K562 (cell line): ENCODE data around the gene ATP6V1F. TPM values are rescaled to one million over a fixed set of nuclear protein-coding genes. Genes with fewer than 3 reads are reported as not detected.

Source experiments
- ARID3B ChIP-seq: fragments of 250-450 bp; sonication (Bioruptor Pico); IDR thresholded peaks from 2 replicates; pipeline ENCODE4 v1.4.0; 2020; ENCODE audit warnings: borderline replicate concordance
- BACH1 ChIP-seq: fragments of 200-800 bp; sonication (Bioruptor generic); IDR thresholded peaks from 2 replicates; pipeline ENCODE4 v1.6.1; 2016; ENCODE audit warnings: missing genetic modification characterization, missing compliant biosample characterization
- ELF1 ChIP-seq: fragments of 200-800 bp; sonication (Bioruptor generic); IDR thresholded peaks from 2 replicates; pipeline ENCODE4 v1.6.1; 2016; ENCODE audit warnings: missing genetic modification characterization, missing compliant biosample characterization
- IFI16 ChIP-seq: fragments of 250-450 bp; sonication (Bioruptor Pico); IDR thresholded peaks from 2 replicates; pipeline ENCODE4 v2.1.2; 2022; ENCODE audit warnings: mild to moderate bottlenecking, inconsistent platforms
- NFIC ChIP-seq: fragments of 450-650 bp; IDR thresholded peaks from 2 replicates; pipeline ENCODE4 v1.6.1; 2017; ENCODE audit warnings: mild to moderate bottlenecking, inconsistent platforms
- NONO ChIP-seq, 2 experiments: fragments of 200-400 bp in 1 of 2; fragments of 450-650 bp in 1 of 2; formaldehyde crosslinking in 1 of 2; IDR thresholded peaks; 2 replicates each; pipeline ENCODE4 v1.6.1; 2017; ENCODE audit warnings: low read depth in 2 of 2, mild to moderate bottlenecking in 2 of 2, moderate library complexity in 2 of 2, low read length in 1 of 2
- PHB2 ChIP-seq: fragments of 450-650 bp; IDR thresholded peaks from 2 replicates; pipeline ENCODE4 v1.6.1; 2017; ENCODE audit warnings: low read depth
- RAD21 ChIP-seq, 2 experiments: fragments of 250-450 bp in 1 of 2; fragments of 450-650 bp in 1 of 2; sonication (Bioruptor Pico) in 1 of 2; formaldehyde crosslinking in 1 of 2; IDR thresholded peaks in 1 of 2; conservative IDR thresholded peaks in 1 of 2; 2 replicates each; pipeline versions ENCODE4 v1.4.0 to v1.8.0; 2020 to 2022; ENCODE audit warnings: mild to moderate bottlenecking in 2 of 2, moderate library complexity in 1 of 2
- RBM14 ChIP-seq: fragments of 200-400 bp; formaldehyde crosslinking; IDR thresholded peaks from 2 replicates; pipeline ENCODE4 v1.6.1; 2018; ENCODE audit warnings: low read depth, mild to moderate bottlenecking, low read length, moderate library complexity, borderline replicate concordance; ENCODE audit not compliant: insufficient read depth
- SMARCC2 ChIP-seq: fragments of 450-650 bp; IDR thresholded peaks from 2 replicates; pipeline ENCODE4 v1.6.1; 2017; ENCODE audit warnings: antibody characterized with exemption, moderate library complexity, mild to moderate bottlenecking, low read depth
- SRF ChIP-seq, 2 experiments: fragments of 250-450, 450-650 bp in 1 of 2; sonication (Bioruptor Pico) in 1 of 2; sonication (generic) in 1 of 2; formaldehyde crosslinking; IDR thresholded peaks; 2 replicates each; pipeline versions ENCODE4 v1.5.0 to v1.5.1; 2020 to 2022; ENCODE audit warnings: mild to moderate bottlenecking in 1 of 2, missing genetic modification reagents in 1 of 2
- STAT6 ChIP-seq: sonication (generic); formaldehyde crosslinking; IDR thresholded peaks from 2 replicates; pipeline ENCODE4 v1.8.1; 2023; ENCODE audit warnings: mild to moderate bottlenecking, missing genetic modification reagents
- U2AF2 ChIP-seq: fragments of 200-400 bp; formaldehyde crosslinking; optimal IDR thresholded peaks from 2 replicates; pipeline ENCODE3; 2017; ENCODE audit warnings: low read depth, mild to moderate bottlenecking, low read length
- ZNF175 ChIP-seq: fragments of 200-800 bp; sonication (Bioruptor generic); IDR thresholded peaks from 2 replicates; pipeline ENCODE4 v1.6.1; 2016; ENCODE audit warnings: low read depth, mild to moderate bottlenecking, missing genetic modification characterization, missing compliant biosample characterization
- ZNF3 ChIP-seq: fragments of 250-450 bp; sonication (Bioruptor Pico); IDR thresholded peaks from 2 replicates; pipeline ENCODE4 v1.5.0; 2021; ENCODE audit warnings: mild to moderate bottlenecking, moderate library complexity
- ZNF764 ChIP-seq: fragments of 250-450 bp; sonication (Bioruptor Pico); IDR thresholded peaks from 2 replicates; pipeline ENCODE4 v1.4.0; 2020; ENCODE audit warnings: low read depth, mild to moderate bottlenecking, moderate library complexity
- polyA plus RNA-seq, 8 experiments: library from polyadenylated mRNA; depleted of rRNA in 4 of 8; stranded (reverse) in 5 of 8; unstranded in 3 of 8; fragments of >200 nt; fragmentation: Nextera tagmentation in 2 of 8; fragmentation: Illumina TruSeq in 1 of 8; extraction: Ambion mirVana in 2 of 8; extraction: Trizol in 1 of 8; gene quantifications; 2 replicates each; pipeline versions ENCODE4 v1.2.1 to v1.2.3, GENCODE V29; 2011 to 2014; ENCODE audit warnings: inconsistent platforms in 1 of 8, missing spikeins in 1 of 8
- total RNA-seq, 7 experiments: library from RNA; depleted of rRNA in 6 of 7; stranded (reverse); fragments of >200 nt in 6 of 7; fragmentation: Illumina TruSeq in 2 of 7; extraction: Trizol in 2 of 7; gene quantifications; 2 replicates each; pipeline versions ENCODE4 v1.2.1 to v1.2.3, GENCODE V29; 2011 to 2021; ENCODE audit warnings: low replicate concordance in 1 of 7
- TF ChIP-seq, protein P1 (sequence below): fragments of 450-650 bp; IDR thresholded peaks from 2 replicates; pipeline ENCODE4 v1.6.1; 2016
- TF ChIP-seq, protein P2 (sequence below): sonication (generic); formaldehyde crosslinking; IDR thresholded peaks from 2 replicates; pipeline ENCODE4 v1.9.0; 2022; ENCODE audit warnings: mild to moderate bottlenecking, missing genetic modification reagents
- TF ChIP-seq, protein P3 (sequence below), 2 experiments: IDR thresholded peaks; 2 replicates each; pipeline ENCODE4 v1.6.1; 2012; ENCODE audit warnings: improper control_type of control experiment in 2 of 2, low read depth in 2 of 2, low read length in 2 of 2, borderline replicate concordance in 1 of 2

The ATP6V1F gene
- total and polyA plus RNA-seq, 9 of the 15 experiments (the other 6 are each of a cell fraction or from before 2014, with no cell fraction given) = 206 to 1,123 (median 542) TPM

GRCh38 chr7:128863433-128863989, 855 bp downstream of the ATP6V1F start (continued):
- TF ChIP-seq, protein P1, sequence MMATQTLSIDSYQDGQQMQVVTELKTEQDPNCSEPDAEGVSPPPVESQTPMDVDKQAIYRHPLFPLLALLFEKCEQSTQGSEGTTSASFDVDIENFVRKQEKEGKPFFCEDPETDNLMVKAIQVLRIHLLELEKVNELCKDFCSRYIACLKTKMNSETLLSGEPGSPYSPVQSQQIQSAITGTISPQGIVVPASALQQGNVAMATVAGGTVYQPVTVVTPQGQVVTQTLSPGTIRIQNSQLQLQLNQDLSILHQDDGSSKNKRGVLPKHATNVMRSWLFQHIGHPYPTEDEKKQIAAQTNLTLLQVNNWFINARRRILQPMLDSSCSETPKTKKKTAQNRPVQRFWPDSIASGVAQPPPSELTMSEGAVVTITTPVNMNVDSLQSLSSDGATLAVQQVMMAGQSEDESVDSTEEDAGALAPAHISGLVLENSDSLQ = peak; percentile 60
- TF ChIP-seq NONO (IDR thresholded peaks at IDR 0.05; ENCODE audit: low read depth in 2 of 2, low read length in 1 of 2) = 0 out of 4 replicates have a peak, but pooled peaks of 1 of the 2 experiments have one; percentile 16
- no peak for TF ChIP-seq ARID3B (CRISPR knock-in tag)
- TF ChIP-seq ZNF764 (CRISPR knock-in tag) = no peak
- TF ChIP-seq ZNF175 = no peak
- TF ChIP-seq RBM14 = no peak
- no peak for TF ChIP-seq SRF (CRISPR knock-in tag; IDR thresholded peaks at IDR 0.05)
- TF ChIP-seq ELF1 (tag) = no peak
- TF ChIP-seq PHB2 = no peak
- TF ChIP-seq ZNF3 (CRISPR knock-in tag) = no peak
- TF ChIP-seq SMARCC2 = no peak
- no peak for TF ChIP-seq NFIC
- 0 out of 2 replicates have a peak, but pooled peaks have one; percentile 35 for TF ChIP-seq STAT6 (CRISPR knock-in tag)
- TF ChIP-seq RAD21 (CRISPR knock-in tag; conservative IDR thresholded peaks at IDR 0.05 in 1 of 2, IDR thresholded peaks at IDR 0.05 in 1 of 2) = peak; percentile 32 to 52
- no peak for TF ChIP-seq IFI16
- TF ChIP-seq, protein P2, sequence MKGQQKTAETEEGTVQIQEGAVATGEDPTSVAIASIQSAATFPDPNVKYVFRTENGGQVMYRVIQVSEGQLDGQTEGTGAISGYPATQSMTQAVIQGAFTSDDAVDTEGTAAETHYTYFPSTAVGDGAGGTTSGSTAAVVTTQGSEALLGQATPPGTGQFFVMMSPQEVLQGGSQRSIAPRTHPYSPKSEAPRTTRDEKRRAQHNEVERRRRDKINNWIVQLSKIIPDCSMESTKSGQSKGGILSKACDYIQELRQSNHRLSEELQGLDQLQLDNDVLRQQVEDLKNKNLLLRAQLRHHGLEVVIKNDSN (CRISPR knock-in tag) = peak; percentile 1; the same call in 1 of the 2 replicates
- TF ChIP-seq U2AF2 = no peak
- TF ChIP-seq BACH1 (tag) = no peak
- TF ChIP-seq, protein P3, sequence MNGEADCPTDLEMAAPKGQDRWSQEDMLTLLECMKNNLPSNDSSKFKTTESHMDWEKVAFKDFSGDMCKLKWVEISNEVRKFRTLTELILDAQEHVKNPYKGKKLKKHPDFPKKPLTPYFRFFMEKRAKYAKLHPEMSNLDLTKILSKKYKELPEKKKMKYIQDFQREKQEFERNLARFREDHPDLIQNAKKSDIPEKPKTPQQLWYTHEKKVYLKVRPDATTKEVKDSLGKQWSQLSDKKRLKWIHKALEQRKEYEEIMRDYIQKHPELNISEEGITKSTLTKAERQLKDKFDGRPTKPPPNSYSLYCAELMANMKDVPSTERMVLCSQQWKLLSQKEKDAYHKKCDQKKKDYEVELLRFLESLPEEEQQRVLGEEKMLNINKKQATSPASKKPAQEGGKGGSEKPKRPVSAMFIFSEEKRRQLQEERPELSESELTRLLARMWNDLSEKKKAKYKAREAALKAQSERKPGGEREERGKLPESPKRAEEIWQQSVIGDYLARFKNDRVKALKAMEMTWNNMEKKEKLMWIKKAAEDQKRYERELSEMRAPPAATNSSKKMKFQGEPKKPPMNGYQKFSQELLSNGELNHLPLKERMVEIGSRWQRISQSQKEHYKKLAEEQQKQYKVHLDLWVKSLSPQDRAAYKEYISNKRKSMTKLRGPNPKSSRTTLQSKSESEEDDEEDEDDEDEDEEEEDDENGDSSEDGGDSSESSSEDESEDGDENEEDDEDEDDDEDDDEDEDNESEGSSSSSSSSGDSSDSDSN (IDR thresholded peaks at IDR 0.05; ENCODE audit: borderline replicate concordance in 1 of 2, low read depth in 2 of 2, low read length in 2 of 2) = peak in 1 of 2 experiments; percentile 51; a peak in 2 of 4 replicates
